ENCODE results near the gene TBC1D19.

DNA sequence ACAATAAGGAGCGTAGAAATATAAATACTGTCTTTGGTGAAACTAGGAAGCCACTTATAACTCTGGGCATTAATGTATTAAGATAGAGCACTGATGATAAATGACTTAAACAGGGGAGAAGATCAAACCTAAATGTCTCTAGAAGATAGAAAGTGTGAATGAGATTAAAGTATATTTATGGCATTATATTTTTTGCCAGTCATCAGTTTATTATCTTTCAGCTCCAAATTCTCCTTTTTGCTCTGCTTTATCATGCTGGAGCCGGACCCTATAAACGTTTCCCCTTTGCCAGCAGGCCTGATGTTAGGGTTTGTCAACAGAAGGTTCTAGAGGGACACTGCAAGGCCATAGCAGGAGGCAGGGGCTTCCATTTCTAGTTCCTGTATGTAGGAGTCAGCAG is 76.4 kb downstream of the TBC1D19 start:
- TF ChIP-seq, protein P1, sequence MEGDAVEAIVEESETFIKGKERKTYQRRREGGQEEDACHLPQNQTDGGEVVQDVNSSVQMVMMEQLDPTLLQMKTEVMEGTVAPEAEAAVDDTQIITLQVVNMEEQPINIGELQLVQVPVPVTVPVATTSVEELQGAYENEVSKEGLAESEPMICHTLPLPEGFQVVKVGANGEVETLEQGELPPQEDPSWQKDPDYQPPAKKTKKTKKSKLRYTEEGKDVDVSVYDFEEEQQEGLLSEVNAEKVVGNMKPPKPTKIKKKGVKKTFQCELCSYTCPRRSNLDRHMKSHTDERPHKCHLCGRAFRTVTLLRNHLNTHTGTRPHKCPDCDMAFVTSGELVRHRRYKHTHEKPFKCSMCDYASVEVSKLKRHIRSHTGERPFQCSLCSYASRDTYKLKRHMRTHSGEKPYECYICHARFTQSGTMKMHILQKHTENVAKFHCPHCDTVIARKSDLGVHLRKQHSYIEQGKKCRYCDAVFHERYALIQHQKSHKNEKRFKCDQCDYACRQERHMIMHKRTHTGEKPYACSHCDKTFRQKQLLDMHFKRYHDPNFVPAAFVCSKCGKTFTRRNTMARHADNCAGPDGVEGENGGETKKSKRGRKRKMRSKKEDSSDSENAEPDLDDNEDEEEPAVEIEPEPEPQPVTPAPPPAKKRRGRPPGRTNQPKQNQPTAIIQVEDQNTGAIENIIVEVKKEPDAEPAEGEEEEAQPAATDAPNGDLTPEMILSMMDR (conservative IDR thresholded peaks at IDR 0.05), result no peak
- no peak for TF ChIP-seq EZH2 (IDR thresholded peaks at IDR 0.05; ENCODE audit: low read depth)
